ENCODE data around the gene CPEB1.
"Not testable (repeated sequence)": the region's sequence is repeated elsewhere in the genome, so short reads cannot be mapped to it uniquely, and the experiment has no call there.

CPEB1 gene

GRCh38 chr15:82649226-82649999, 2.2 kb upstream of the CPEB1 start:
- DNase-seq (ENCODE audit: low spot score) = peak; percentile 32

DNA sequence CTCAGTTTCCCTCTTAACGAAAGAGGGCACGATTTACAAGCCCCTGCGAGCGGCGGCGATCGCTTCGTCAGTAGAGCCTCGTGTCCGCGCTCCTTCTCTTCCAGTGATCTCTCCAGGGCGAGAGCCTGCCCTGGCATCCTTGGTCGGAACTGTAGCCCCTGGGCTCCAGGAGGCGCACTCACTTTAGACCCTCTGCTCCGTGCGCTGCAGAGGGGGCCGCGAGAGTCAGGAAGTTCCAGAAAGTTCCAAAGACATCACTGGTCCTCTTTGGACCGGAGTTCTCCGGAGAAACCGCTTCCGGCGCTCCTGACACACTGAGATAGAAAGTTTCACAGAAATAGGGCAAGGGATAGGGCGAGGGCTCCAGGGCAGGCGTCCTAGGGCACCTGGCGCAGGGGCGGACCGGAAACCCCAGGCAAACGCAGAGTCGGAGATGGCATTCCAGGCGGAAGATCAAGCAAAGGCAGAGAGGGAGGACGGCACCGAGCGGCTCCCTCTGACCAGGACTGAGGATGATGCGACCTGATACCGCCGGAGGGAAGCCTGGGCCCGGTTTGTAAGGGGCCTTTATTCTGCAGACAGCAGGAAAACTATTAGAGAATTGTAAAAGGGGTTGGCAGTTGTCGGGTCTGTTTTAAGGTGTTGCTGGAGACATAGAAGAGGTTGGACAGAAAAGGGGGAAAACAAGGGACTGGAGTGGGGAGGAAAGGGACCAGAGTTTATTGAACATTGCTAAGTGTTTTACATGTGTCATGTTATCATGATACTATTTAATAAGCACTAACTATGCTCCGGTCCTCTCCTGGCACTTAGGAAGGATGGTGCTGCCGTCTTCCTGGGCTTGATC, 1.3 kb upstream of the CPEB1 start:
- DNase-seq (ENCODE audit: low spot score) = peak; percentile 10

- no peak for DNase-seq (ENCODE audit: low spot score)
Observed at GRCh38 chr15:82647835-82648256, 683 bp upstream of the CPEB1 start.

DNA sequence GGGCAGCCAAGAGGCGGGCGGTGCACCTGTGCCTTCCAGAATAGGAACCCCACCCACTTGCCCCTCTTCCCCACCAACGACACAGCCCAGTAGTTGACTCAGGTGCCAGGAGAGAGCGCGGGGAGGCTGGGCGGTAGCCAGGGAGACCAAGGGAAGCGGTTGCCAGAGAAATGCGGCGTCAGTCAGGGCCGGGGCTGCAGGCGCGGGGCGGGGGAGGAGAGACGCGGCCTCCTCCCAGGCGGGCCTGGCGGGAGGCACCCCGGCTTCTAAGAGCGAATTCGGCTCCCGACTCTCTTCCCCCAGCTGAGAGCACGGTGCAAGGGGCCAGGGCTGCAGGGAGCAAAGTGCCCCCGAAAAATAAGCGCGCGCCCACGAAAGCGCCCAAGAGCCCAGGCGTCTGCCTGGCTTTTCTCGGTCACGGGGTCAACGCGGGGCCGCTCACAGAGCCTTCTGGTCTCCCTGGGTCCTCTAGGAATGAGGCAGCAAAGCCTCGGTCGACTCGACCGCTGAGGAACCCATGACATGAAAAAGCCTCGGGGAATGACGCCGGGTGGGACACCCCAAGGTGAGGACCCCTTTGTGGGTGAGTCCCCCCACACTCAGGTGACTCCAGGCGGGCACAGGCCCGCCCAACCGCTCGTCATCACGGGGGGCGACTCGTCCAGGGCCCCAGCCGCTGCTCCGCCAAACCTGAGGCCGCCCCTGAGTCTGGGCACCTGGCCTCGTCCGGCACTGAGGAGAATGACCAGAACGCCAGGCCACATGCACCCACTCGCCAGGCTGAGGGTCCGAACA, 716 bp downstream of the CPEB1 start:
- DNase-seq (ENCODE audit: low spot score) = peak; percentile 48

DNA sequence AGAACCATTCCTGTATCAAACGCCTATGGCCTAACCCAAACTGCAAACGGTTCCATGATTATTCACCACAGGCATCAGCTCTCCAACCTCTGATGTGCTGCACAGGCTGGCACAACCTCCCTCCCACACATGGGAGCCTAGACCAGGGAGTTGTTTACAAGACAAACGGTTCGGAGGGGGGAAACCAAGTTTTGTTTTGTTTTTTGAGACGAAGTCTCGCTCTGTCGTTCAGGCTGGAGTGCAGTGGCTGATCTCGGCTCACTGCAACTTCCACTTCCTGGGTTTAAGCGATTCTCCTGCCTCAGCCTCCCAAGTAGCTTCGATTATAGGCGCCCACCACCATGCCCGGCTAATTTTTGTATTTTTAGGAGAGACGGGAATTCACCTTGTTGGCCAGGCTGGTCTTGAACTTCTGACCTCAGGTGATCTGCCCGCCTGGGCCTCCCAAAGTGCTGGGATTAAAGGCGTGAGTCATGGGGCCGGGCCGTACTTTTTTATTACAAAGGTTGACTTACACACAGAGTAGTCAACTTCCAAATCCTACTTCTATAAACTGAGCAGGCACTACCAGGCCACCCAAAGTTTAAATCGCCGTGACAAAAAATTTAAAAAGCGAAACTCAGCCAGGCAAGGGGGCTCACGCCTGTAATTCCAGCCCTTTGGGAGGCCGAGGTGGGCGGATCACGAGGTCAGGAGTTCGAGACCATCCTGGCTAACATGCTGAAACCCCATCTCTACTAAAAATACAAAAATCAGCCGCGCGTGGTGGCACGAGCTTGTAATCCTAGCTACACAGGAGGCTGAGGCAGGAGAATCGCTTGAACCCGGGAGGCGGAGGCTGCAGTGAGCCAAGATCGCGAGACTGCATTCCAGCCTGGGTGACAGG, 2.0 kb downstream of the CPEB1 start:
- DNase-seq (ENCODE audit: low spot score) = not testable (repeated sequence)

DNA sequence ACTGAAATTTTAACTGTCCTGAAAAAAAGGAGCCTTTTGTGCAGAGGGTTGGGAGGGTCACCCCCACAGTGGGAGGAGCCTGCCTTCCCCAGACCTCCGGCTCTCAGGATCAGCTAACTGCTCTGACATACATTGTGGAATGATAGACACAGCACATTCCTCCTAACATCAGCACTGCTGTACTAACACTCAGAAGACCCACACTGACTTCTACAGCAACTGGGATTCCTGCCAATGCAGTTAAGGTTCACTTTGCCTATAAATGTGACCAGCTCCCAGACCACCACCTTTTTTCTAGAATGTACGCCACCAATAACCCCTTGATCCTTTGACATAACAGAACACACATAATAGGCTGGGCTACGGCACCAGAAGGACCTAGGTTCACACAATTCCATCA, 3.2 kb downstream of the CPEB1 start:
- no peak for DNase-seq (ENCODE audit: low spot score)

DNA sequence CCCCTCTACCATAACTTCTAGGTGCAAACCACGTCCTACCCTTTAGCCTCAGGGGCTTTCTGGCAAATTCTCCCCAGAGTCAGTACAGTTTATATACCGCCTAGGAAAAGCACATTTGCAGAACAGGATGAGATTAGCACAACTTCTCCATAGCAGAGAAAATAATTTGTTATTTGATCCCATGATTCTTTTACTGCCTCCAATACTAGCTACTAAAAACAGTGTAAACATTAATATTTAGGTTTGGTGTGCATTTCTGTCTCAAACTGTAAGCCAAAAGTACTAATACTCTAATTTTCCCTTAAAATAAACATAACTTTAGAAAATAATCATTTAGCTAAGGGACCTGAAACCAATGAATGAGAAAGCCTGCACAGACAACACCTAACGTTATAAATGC, 4.5 kb downstream of the CPEB1 start:
- DNase-seq (ENCODE audit: low spot score) = no peak

DNA sequence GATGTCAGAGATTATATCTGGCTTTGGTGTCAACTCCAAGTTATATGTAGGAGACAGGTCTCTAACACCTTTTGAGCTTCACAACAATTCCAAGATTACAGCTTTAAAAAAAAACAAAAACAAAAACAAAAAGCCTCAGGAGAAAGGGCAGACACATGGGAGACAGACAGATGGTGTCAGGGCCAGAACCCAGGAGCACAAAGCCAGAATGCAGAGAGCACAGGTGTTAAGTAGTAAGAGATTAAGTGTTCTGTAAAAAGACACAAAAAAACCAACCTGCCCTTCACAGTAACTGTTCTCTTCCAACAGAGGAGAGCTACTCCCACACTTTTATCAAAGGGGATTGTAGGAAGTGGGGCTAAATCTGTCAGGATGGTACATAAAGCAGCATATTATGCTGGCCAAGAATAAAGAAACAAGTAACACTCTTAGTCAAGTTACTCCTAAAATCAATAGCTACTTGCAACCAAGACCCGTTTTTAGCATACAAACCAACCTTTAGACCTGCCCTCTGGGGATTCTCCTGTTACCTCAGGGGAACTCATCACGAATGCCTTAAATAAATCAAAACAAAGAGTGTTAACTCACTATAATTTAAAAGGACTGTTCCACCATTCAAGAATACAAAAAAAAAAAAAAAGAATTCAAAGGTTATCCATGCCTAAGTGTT, 5.9 kb downstream of the CPEB1 start:
- no peak for DNase-seq (ENCODE audit: low spot score)

GRCh38 chr15:82640672-82641071, 6.5 kb downstream of the CPEB1 start:
- DNase-seq (ENCODE audit: low spot score) = no peak

DNA sequence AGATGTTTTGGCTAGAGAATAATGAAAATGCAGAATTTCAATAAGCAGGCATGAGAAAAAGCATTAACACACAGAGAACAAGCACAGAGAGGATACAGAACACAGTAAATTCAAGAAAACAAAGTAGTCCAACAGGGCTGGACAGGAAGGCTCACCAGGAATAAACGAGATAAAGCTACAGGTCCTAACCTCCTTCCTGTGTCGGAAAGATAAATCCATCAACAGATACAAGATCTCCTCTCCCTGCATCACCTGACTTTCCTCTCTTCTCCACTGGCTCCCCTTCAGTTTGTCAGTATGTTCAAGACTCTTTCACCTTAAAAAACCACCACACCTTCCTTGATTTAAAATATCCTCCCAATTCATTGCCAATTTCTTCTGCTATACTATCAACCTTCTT, 11.4 kb downstream of the CPEB1 start:
- DNase-seq (ENCODE audit: low spot score) = no peak

DNA sequence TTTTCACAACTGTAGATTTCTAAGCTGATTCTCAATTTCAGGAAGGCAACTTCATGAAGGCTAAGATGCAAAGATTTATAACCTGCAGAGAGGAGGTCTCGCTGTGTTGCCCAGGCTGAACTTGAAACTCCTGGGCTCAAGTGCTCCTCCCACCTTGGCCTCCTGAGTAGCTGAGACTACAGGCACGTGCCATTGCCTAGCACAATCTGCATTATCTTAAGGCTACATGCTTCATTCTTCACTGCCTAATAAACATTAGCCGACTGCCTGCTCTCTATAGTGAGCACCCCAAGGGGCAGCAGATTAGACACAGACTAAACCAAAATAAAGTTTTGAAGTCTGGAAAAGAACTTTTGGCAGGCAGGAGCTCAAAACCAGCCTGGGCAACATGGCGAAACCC, 17.1 kb downstream of the CPEB1 start:
- no peak for DNase-seq (ENCODE audit: low spot score)

- no peak for DNase-seq (ENCODE audit: low spot score)
Observed at GRCh38 chr15:82625136-82625535, 22.0 kb downstream of the CPEB1 start.

GRCh38 chr15:82624438-82624837, 22.7 kb downstream of the CPEB1 start:
- no peak for DNase-seq (ENCODE audit: low spot score)

GRCh38 chr15:82624008-82624407, 23.2 kb downstream of the CPEB1 start:
- no peak for DNase-seq (ENCODE audit: low spot score)

DNA sequence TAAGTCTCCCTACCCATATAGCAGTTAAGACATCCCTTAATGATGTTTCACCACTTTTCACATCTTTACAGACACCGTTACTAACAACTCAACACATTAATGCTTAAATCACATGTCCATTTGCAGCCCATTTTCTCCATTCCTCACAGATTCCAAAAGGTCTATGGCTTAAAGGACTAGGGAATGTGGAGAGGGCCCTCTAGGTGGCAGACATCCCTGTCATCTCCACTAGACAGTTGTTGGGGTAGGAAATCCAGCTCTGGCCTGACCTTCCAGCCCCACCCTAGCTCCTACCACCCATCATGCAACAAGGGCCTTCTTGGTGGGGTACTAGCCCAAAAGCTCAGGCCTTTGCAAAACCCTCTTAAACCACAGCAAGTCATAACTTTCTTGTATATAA, 25.2 kb downstream of the CPEB1 start:
- DNase-seq (ENCODE audit: low spot score) = no peak

DNA sequence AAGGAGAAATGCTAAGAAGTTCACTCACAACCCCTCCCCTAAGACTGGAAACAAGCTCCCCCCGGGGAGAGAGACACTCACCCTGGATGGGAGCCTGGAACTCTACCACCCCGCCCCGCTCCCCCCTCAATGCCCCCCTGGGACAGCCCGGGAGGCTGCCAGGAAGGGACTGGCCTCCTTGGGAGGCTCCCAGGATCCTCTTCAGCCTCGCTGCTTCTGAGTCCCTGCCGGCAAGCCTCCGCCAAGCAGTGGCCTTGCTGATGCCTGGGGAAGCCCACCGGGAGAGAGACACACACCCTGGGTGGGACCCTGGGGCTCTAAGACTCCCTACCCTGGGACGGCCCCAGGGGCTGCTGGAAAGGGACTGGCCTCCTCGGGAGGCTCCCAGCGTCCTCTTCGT, 33.4 kb downstream of the CPEB1 start:
- DNase-seq (ENCODE audit: low spot score) = no peak

DNA sequence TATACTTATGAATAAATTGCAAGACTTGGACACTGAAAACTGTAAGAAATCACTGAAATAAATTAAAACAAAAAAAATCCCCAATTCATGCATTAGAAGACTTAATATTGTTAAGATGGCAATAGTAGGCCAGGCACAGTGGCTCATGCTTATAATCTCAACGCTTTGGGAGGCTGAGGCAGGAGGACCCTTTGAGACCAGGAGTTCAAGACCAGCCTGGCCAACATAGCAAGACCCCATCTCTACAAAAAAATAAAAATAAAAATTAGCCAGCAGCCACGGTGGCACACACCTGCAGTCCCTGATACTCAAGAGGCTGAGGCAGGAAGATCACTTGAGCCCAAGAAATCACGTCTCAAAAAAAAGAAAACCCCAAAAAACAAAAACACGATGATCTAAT, 35.8 kb downstream of the CPEB1 start:
- DNase-seq (ENCODE audit: low spot score) = no peak

- DNase-seq (ENCODE audit: low spot score) = no peak
Observed at GRCh38 chr15:82602195-82602594, 45.0 kb downstream of the CPEB1 start.

GRCh38 chr15:82599862-82600261, 47.3 kb downstream of the CPEB1 start:
- DNase-seq (ENCODE audit: low spot score) = no peak

DNA sequence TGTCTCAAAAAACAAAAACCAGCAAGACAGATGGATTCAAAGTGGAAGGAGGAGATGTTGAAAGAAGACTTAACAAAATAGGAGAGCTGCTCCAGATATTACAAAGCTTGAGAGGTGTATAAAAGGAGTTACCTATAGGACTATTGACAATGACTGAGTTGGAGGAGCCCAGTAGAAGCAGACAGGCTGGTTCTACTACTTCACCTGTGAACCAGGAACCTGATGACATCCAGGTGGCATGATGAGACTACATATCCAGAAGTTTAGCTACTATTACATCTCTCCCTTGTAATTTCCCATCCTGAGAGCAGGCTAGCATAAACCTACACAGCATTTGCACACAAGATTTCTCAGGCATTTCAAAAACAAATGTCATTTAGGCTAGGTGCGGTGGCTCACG, 49.3 kb downstream of the CPEB1 start:
- DNase-seq (ENCODE audit: low spot score) = no peak

GRCh38 chr15:82595766-82596165, 51.4 kb downstream of the CPEB1 start:
- no peak for DNase-seq (ENCODE audit: low spot score)

Data from hematopoietic multipotent progenitor cell treated with erythropoietin and hydrocortisone succinate and interleukin-3 and kit ligand, for 15 days (in vitro differentiated cells).